Measurements from ENCODE around the gene BMP7. TPM values are rescaled to one million over a fixed set of nuclear protein-coding genes. Genes with fewer than 3 reads are reported as not detected.

Gene BMP7
- total and polyA plus RNA-seq, 2 of the 13 experiments (the other 11 are each of a cell fraction or from before 2014, with no cell fraction given) = not detected

- no TSS peak for BruUV-seq (replicated peaks)
- no peak overlapping the region for H3K27ac ChIP-seq (ENCODE audit: extremely low read length, insufficient read depth, low read length)
Observed at GRCh38 chr20:57214948-57215347, 51.5 kb downstream of the BMP7 start.

More at GRCh38 chr20:57214948-57215347, 51.5 kb downstream of the BMP7 start:
- H3K4me2 ChIP-seq (ENCODE audit: low read depth, low read length) = no peak overlapping the region
- H3K36me3 ChIP-seq (replicated peaks in 1 of 2; ENCODE audit: control insufficient read depth in 1 of 2, insufficient read depth in 2 of 2, low read length in 2 of 2) = no peaks in the 10 kb centered on the region
- no peaks in the 10 kb centered on the region; the same call in 1 of the 2 replicates for H4K20me1 ChIP-seq (ENCODE audit: insufficient read depth, low read length)
- no peaks in the 10 kb centered on the region for H3K9me3 ChIP-seq (ENCODE audit: low read length)
- no peaks in the 10 kb centered on the region for H3K79me2 ChIP-seq (ENCODE audit: insufficient read depth, low read length)
- no peak for TF ChIP-seq ZNF230 (CRISPR knock-in tag; IDR thresholded peaks at IDR 0.05)
- no peak for TF ChIP-seq CCDC6 (CRISPR knock-in tag; IDR thresholded peaks at IDR 0.05)
- no peak for TF ChIP-seq PAXIP1 (CRISPR knock-in tag; conservative IDR thresholded peaks at IDR 0.05)
- no peak overlapping the region for H3K4me3 ChIP-seq (replicated peaks in 1 of 3; ENCODE audit: insufficient read depth in 1 of 3, low read depth in 2 of 3, low read length in 3 of 3)
- H2AFZ ChIP-seq (ENCODE audit: low read length) = no peak overlapping the region
- intact Hi-C loops (cut with micrococcal nuclease; ENCODE audit: unreplicated experiment) (no loop called here), in situ Hi-C loops (cut with HindIII; ENCODE audit: extremely low pct_ligation_motif_present, low pct_unique_long_range_greater_than_20kb) (no loop called here)
- no peak overlapping the region for H3K9ac ChIP-seq (ENCODE audit: insufficient read depth, low read depth, low read length)
- H3K27me3 ChIP-seq (ENCODE audit: control insufficient read depth in 1 of 2, insufficient read depth in 2 of 2, low read length in 2 of 2) = peaks cover 16 to 57% of the 10 kb centered on the region in 2 experiments; a peak in 4 of 5 replicates
- DNase-seq (ENCODE audit: low spot score) = no peak
- 22% methylated on average over 2 of the region's 2 CpGs for WGBS (ENCODE audit: low lambda C conversion rate)
- FAIRE-seq = no peak
- ATAC-seq = no peak
- CTCF ChIA-PET (ENCODE audit: low intra/inter-chr PET ratio, low total read pairs) = no interaction called here
- H3K4me1 ChIP-seq (ENCODE audit: insufficient read depth, low read length) = peaks cover 8% of the 10 kb centered on the region
- POLR2A ChIA-PET = no interaction called here
